AG04449 (cell line): ENCODE results near the gene THBS1.

Source experiments
- CTCF ChIA-PET: fragments of 350-600 bp; formaldehyde crosslinking; extraction: SDS; loops from one replicate; lab custom pipeline; 2021; ENCODE audit warnings: antibody characterized with exemption; lab: Yijun Ruan, JAX
- POLR2A ChIA-PET: fragments of 400-600, 350-600 bp; formaldehyde crosslinking; extraction: SDS; loops from one replicate; lab custom pipeline; 2020; ENCODE audit warnings: antibody characterized with exemption, inconsistent platforms; lab: Yijun Ruan, JAX
- DNase-seq: peaks from one replicate; pipeline ENCODE4 v3.0.0-alpha.2; 2010; ENCODE audit warnings: low read depth, low spot score
- H3K4me3 ChIP-seq: 2 replicates; pipeline ENCODE4 v1.5.1; 2011; ENCODE audit warnings: low read depth, mild to moderate bottlenecking, control low read depth, low read length
- CTCF ChIP-seq: IDR thresholded peaks from one replicate; pipeline ENCODE4 v1.5.1; 2011; ENCODE audit warnings: mild to moderate bottlenecking, moderate library complexity, low read length, control low read depth, inconsistent platforms; ENCODE audit not compliant: insufficient read depth; ENCODE audit errors: missing control alignments

THBS1 gene

GRCh38 chr15:39582286-39582976 is 1.6 kb downstream of the THBS1 start:
- H3K4me3 ChIP-seq = peak overlapping the region; percentile 95
- TF ChIP-seq CTCF = no peak

DNA sequence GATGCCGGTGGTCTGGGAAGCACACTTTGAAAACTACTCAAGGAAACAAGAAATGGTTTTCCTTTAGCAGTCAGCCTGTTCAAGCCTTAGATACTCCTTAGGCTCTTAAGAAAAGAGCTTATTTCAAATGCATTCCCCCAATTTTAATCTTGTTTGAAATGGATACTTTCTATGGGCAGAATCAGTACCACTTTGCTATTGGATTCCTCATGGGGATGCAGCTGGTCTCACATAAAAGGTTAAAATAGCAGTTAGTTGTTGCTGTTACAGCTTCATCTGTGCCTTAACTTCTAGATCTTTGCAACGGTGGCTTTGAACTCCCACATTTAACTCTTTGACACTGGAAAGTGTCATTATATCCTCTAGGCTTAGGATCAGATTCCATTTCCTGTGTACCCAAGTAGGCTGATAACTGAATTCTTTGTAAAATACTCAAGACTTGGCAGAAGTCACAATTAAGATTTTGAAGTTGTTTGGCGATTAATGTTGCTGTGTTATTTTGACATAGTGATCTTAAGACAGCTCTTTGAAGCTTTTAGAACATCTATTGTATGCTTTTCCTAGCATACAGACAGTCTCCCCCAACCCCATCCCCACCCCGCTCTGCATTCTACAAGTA is 2.2 kb downstream of the THBS1 start:
- no peak for TF ChIP-seq CTCF
- ChIA-PET CTCF (interaction anchor here (0.7 to 5.5 kb wide), 7 partner anchors 174 to 875 kb away, joined by 3 to 51 read pairs (median 7); no protein-coding TSS in a partner anchor), POLR2A (interaction anchor here (0.6 to 5.5 kb wide), 23 partner anchors 8 to 876 kb away, joined by 3 to 133 read pairs (median 6); no protein-coding TSS in a partner anchor)
- peak; percentile 14 for DNase-seq
- H3K4me3 ChIP-seq = peak overlapping the region; percentile 95

More at GRCh38 chr15:39582286-39582976, 1.6 kb downstream of the THBS1 start:
- ChIA-PET CTCF (interaction anchor here (0.7 to 5.5 kb wide), 7 partner anchors 175 to 875 kb away, joined by 3 to 51 read pairs (median 9); no protein-coding TSS in a partner anchor), POLR2A (interaction anchor here (0.6 to 5.5 kb wide), 51 partner anchors 9 to 875 kb away, joined by 3 to 133 read pairs (median 5); no protein-coding TSS in a partner anchor)
- DNase-seq = peak; percentile 16

DNA sequence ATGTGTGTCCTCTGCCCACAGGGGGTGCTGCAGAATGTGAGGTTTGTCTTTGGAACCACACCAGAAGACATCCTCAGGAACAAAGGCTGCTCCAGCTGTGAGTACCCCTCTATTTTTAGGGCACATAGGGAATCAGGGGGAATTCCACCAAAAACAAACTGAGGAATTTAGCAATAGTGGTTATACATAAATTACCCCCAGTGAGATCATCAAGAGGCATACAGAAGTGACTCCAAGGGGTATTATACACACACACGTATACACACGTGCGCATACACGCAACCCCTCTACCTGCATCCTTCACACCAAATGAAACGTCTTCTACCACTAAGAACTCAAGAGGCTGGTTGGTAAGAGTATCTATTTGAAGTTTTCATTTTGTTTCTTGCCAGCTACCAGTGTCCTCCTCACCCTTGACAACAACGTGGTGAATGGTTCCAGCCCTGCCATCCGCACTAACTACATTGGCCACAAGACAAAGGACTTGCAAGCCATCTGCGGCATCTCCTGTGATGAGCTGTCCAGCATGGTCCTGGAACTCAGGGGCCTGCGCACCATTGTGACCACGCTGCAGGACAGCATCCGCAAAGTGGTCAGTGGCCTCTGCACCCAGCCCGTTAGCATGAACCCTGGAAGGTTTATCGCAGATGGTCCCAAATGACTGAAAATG is 2.9 kb downstream of the THBS1 start:
- ChIA-PET CTCF (interaction anchor here (1.1 to 5.5 kb wide), 3 partner anchors 174 to 281 kb away, joined by 3 to 51 read pairs (median 11); no protein-coding TSS in a partner anchor), POLR2A (interaction anchor here (0.7 to 5.5 kb wide), 17 partner anchors 9 to 427 kb away, joined by 3 to 133 read pairs (median 4); no protein-coding TSS in a partner anchor)
- peak; percentile 56 for DNase-seq
- peak overlapping the region; percentile 95 for H3K4me3 ChIP-seq
- peak; percentile 45 for TF ChIP-seq CTCF

DNA sequence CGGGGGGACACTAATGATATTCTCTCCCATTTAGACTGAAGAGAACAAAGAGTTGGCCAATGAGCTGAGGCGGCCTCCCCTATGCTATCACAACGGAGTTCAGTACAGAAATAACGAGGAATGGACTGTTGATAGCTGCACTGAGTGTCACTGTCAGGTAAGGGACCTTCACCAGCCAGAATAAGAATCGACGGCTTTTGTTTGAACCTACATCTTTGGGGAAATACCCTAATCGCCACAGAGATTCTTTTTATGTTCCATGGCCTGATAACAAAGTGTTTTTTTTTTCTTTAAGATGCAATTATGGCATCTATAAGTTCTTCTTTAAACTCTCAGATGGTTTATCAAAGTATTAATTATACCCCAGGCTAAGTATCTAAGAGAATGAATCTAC is 3.4 kb downstream of the THBS1 start:
- H3K4me3 ChIP-seq = peak overlapping the region; percentile 95
- ChIA-PET POLR2A (interaction anchor here (0.5 to 5.5 kb wide), 14 partner anchors 9 to 413 kb away, joined by 3 to 133 read pairs (median 3); no protein-coding TSS in a partner anchor), CTCF (interaction anchor here (1.1 to 5.5 kb wide), 3 partner anchors 173 to 281 kb away, joined by 3 to 51 read pairs (median 11); no protein-coding TSS in a partner anchor)
- TF ChIP-seq CTCF = no peak
- peak; percentile 21 for DNase-seq

GRCh38 chr15:39584662-39585388 is 3.9 kb downstream of the THBS1 start:
- ChIA-PET POLR2A (interaction anchor here (0.5 to 5.5 kb wide), 24 partner anchors 8 to 413 kb away, joined by 3 to 133 read pairs (median 4); no protein-coding TSS in a partner anchor), CTCF (interaction anchor here (0.9 to 5.5 kb wide), 5 partner anchors 101 to 407 kb away, joined by 3 to 51 read pairs (median 7); no protein-coding TSS in a partner anchor)
- DNase-seq = peak; percentile 21
- no peak for TF ChIP-seq CTCF
- peak overlapping the region; percentile 95 for H3K4me3 ChIP-seq
